ENCODE results near the gene PTGDR. TPM values are rescaled to one million over a fixed set of nuclear protein-coding genes. Genes with fewer than 3 reads are reported as not detected.

The PTGDR gene
- total and polyA plus RNA-seq, 2 experiments from 2014 or later, result 0.06 TPM; not detected in 1

DNA sequence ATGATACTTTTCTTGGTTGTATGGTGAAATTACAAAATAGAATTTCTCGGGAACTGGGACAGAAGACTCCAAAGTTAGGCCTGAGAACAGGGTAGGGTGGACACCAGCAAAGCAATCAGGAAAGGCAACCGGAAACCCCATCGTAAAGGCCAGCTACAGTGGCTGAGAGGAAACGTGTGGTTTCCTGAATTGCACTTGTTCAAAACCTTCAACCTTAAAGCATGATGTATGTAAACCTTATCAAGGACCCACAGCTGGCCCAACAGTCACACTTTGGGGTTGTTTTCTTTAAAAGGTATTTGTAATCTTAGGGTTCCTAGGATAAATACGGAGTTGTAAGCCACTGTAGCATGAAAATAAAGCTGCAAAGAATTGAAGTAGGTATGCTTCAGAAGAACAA lies 2.2 kb upstream of the PTGDR start (continued):
- TF ChIP-seq, protein P1, sequence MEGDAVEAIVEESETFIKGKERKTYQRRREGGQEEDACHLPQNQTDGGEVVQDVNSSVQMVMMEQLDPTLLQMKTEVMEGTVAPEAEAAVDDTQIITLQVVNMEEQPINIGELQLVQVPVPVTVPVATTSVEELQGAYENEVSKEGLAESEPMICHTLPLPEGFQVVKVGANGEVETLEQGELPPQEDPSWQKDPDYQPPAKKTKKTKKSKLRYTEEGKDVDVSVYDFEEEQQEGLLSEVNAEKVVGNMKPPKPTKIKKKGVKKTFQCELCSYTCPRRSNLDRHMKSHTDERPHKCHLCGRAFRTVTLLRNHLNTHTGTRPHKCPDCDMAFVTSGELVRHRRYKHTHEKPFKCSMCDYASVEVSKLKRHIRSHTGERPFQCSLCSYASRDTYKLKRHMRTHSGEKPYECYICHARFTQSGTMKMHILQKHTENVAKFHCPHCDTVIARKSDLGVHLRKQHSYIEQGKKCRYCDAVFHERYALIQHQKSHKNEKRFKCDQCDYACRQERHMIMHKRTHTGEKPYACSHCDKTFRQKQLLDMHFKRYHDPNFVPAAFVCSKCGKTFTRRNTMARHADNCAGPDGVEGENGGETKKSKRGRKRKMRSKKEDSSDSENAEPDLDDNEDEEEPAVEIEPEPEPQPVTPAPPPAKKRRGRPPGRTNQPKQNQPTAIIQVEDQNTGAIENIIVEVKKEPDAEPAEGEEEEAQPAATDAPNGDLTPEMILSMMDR (conservative IDR thresholded peaks at IDR 0.05; ENCODE audit: low read depth in 2 of 2), result no peak
- TF ChIP-seq ZNF331 (CRISPR knock-in tag; IDR thresholded peaks at IDR 0.05; ENCODE audit: low read depth), result no peak
- TF ChIP-seq POLR2AphosphoS5 (IDR thresholded peaks at IDR 0.05; ENCODE audit: low read depth), result no peak

DNA sequence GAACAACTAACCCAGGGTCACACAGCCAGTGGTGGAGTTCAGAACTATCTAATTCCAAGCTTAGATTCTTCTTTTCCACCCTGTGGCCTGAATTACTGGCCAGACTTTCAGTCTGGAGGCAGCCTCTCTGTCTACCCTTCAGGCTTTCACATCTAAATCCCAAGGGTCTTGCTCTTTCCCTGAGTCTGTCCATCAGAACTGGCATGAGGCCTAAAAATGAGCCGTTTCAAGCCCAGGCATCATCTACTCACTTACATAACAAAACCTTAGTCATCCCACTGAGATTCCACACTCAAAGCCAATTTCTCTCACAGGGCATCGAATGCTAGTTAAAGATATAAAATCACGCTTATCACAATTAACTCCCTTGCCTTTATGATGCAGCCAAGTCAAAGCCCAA lies 1.3 kb upstream of the PTGDR start:
- Histone ChIP-seq H3K9me2 (ENCODE audit: insufficient read depth) (no peaks in the 10 kb centered on the region), H3K4me1 (ENCODE audit: insufficient read depth) (peaks cover 17% of the 10 kb centered on the region), H3K4me2 (no peak overlapping the region), H3K27me3 (ENCODE audit: insufficient read depth) (peaks cover 62% of the 10 kb centered on the region), H3K79me2 (replicated peaks; ENCODE audit: insufficient read depth) (no peaks in the 10 kb centered on the region), H2AFZ (no peak overlapping the region), H4K20me1 (replicated peaks; ENCODE audit: insufficient read depth) (no peaks in the 10 kb centered on the region), H3K27ac (ENCODE audit: low read depth) (no peak overlapping the region), H3K36me3 (ENCODE audit: insufficient read depth) (no peaks in the 10 kb centered on the region), H3F3A (replicated peaks; ENCODE audit: low read depth) (no peaks in the 10 kb centered on the region), H3K4me3 (no peak overlapping the region)
- ATAC-seq (no peak), DNase-seq (ENCODE audit: low spot score) (no peak)
- H3K9me3 Mint-ChIP-seq, result peaks cover 2% of the 10 kb centered on the region; the same call in 1 of the 3 replicates
- peaks cover 45% of the 10 kb centered on the region for H3K27me3 Mint-ChIP-seq (ENCODE audit: insufficient read depth, low read depth, poor library complexity)
- H3K4me1 Mint-ChIP-seq, result peaks cover 26% of the 10 kb centered on the region
- H3K36me3 Mint-ChIP-seq (ENCODE audit: low read depth), result no peaks in the 10 kb centered on the region; the same call in 2 of the 3 replicates
- H3K4me3 Mint-ChIP-seq, result no peak overlapping the region
- no peak overlapping the region for H3K27ac Mint-ChIP-seq
- TF ChIP-seq ZNF331 (CRISPR knock-in tag; IDR thresholded peaks at IDR 0.05; ENCODE audit: low read depth) (no peak), CREB1 (CRISPR knock-in tag; IDR thresholded peaks at IDR 0.05; ENCODE audit: low read depth) (no peak), JUNB (IDR thresholded peaks at IDR 0.05; ENCODE audit: unreplicated experiment) (no peak), ZNF114 (CRISPR knock-in tag; IDR thresholded peaks at IDR 0.05) (no peak), POLR2AphosphoS5 (IDR thresholded peaks at IDR 0.05; ENCODE audit: low read depth) (no peak), EZH2phosphoT487 (IDR thresholded peaks at IDR 0.05; ENCODE audit: unreplicated experiment) (no peak), STAT1 (IDR thresholded peaks at IDR 0.05; ENCODE audit: unreplicated experiment) (no peak), NANOG (IDR thresholded peaks at IDR 0.05; ENCODE audit: borderline replicate concordance) (no peak)
- TF ChIP-seq, protein P2, sequence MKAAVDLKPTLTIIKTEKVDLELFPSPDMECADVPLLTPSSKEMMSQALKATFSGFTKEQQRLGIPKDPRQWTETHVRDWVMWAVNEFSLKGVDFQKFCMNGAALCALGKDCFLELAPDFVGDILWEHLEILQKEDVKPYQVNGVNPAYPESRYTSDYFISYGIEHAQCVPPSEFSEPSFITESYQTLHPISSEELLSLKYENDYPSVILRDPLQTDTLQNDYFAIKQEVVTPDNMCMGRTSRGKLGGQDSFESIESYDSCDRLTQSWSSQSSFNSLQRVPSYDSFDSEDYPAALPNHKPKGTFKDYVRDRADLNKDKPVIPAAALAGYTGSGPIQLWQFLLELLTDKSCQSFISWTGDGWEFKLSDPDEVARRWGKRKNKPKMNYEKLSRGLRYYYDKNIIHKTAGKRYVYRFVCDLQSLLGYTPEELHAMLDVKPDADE (IDR thresholded peaks at IDR 0.05), result no peak
- TF ChIP-seq, protein P3, sequence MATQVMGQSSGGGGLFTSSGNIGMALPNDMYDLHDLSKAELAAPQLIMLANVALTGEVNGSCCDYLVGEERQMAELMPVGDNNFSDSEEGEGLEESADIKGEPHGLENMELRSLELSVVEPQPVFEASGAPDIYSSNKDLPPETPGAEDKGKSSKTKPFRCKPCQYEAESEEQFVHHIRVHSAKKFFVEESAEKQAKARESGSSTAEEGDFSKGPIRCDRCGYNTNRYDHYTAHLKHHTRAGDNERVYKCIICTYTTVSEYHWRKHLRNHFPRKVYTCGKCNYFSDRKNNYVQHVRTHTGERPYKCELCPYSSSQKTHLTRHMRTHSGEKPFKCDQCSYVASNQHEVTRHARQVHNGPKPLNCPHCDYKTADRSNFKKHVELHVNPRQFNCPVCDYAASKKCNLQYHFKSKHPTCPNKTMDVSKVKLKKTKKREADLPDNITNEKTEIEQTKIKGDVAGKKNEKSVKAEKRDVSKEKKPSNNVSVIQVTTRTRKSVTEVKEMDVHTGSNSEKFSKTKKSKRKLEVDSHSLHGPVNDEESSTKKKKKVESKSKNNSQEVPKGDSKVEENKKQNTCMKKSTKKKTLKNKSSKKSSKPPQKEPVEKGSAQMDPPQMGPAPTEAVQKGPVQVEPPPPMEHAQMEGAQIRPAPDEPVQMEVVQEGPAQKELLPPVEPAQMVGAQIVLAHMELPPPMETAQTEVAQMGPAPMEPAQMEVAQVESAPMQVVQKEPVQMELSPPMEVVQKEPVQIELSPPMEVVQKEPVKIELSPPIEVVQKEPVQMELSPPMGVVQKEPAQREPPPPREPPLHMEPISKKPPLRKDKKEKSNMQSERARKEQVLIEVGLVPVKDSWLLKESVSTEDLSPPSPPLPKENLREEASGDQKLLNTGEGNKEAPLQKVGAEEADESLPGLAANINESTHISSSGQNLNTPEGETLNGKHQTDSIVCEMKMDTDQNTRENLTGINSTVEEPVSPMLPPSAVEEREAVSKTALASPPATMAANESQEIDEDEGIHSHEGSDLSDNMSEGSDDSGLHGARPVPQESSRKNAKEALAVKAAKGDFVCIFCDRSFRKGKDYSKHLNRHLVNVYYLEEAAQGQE (IDR thresholded peaks at IDR 0.05; ENCODE audit: unreplicated experiment), result no peak
- TF ChIP-seq, protein P4, sequence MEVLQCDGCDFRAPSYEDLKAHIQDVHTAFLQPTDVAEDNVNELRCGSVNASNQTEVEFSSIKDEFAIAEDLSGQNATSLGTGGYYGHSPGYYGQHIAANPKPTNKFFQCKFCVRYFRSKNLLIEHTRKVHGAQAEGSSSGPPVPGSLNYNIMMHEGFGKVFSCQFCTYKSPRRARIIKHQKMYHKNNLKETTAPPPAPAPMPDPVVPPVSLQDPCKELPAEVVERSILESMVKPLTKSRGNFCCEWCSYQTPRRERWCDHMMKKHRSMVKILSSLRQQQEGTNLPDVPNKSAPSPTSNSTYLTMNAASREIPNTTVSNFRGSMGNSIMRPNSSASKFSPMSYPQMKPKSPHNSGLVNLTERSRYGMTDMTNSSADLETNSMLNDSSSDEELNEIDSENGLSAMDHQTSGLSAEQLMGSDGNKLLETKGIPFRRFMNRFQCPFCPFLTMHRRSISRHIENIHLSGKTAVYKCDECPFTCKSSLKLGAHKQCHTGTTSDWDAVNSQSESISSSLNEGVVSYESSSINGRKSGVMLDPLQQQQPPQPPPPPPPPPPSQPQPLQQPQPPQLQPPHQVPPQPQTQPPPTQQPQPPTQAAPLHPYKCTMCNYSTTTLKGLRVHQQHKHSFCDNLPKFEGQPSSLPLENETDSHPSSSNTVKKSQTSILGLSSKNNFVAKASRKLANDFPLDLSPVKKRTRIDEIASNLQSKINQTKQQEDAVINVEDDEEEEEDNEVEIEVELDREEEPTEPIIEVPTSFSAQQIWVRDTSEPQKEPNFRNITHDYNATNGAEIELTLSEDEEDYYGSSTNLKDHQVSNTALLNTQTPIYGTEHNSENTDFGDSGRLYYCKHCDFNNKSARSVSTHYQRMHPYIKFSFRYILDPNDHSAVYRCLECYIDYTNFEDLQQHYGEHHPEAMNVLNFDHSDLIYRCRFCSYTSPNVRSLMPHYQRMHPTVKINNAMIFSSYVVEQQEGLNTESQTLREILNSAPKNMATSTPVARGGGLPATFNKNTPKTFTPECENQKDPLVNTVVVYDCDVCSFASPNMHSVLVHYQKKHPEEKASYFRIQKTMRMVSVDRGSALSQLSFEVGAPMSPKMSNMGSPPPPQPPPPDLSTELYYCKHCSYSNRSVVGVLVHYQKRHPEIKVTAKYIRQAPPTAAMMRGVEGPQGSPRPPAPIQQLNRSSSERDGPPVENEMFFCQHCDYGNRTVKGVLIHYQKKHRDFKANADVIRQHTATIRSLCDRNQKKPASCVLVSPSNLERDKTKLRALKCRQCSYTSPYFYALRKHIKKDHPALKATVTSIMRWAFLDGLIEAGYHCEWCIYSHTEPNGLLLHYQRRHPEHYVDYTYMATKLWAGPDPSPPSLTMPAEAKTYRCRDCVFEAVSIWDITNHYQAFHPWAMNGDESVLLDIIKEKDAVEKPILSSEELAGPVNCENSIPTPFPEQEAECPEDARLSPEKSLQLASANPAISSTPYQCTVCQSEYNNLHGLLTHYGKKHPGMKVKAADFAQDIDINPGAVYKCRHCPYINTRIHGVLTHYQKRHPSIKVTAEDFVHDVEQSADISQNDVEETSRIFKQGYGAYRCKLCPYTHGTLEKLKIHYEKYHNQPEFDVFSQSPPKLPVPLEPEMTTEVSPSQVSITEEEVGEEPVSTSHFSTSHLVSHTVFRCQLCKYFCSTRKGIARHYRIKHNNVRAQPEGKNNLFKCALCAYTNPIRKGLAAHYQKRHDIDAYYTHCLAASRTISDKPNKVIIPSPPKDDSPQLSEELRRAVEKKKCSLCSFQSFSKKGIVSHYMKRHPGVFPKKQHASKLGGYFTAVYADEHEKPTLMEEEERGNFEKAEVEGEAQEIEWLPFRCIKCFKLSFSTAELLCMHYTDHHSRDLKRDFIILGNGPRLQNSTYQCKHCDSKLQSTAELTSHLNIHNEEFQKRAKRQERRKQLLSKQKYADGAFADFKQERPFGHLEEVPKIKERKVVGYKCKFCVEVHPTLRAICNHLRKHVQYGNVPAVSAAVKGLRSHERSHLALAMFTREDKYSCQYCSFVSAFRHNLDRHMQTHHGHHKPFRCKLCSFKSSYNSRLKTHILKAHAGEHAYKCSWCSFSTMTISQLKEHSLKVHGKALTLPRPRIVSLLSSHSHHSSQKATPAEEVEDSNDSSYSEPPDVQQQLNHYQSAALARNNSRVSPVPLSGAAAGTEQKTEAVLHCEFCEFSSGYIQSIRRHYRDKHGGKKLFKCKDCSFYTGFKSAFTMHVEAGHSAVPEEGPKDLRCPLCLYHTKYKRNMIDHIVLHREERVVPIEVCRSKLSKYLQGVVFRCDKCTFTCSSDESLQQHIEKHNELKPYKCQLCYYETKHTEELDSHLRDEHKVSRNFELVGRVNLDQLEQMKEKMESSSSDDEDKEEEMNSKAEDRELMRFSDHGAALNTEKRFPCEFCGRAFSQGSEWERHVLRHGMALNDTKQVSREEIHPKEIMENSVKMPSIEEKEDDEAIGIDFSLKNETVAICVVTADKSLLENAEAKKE (CRISPR knock-in tag; IDR thresholded peaks at IDR 0.05), result no peak

Measured in GM23338 (cell line).